GM06990 (cell line): Measurements from ENCODE around the gene SCMH1.
A peak's percentile ranks its signal among the peaks of the same experiment; 100 is the strongest.

Source experiments
- DNase-seq: peaks from one replicate; pipeline ENCODE4 v3.0.0-alpha.2; 2011; ENCODE audit not compliant: insufficient read length; ENCODE audit errors: extremely low read depth
- H3K27me3 ChIP-seq: replicated peaks from 2 replicates; pipeline ENCODE4 v1.6.0; 2011; ENCODE audit warnings: low read length; ENCODE audit not compliant: control insufficient read depth, insufficient read depth
- H3K36me3 ChIP-seq: 2 replicates; pipeline ENCODE4 v1.5.1; 2011; ENCODE audit warnings: low read length; ENCODE audit not compliant: control insufficient read depth, insufficient read depth
- H3K4me3 ChIP-seq: replicated peaks from 2 replicates; pipeline ENCODE4 v1.5.1; 2011; ENCODE audit warnings: low read depth, mild to moderate bottlenecking, control low read depth, low read length
- CTCF ChIP-seq: IDR thresholded peaks from 2 replicates; pipeline ENCODE4 v1.5.1; 2011; ENCODE audit warnings: low read length, control low read depth, mild to moderate bottlenecking, inconsistent platforms; ENCODE audit not compliant: insufficient read depth, poor library complexity, severe bottlenecking

The SCMH1 gene

DNA sequence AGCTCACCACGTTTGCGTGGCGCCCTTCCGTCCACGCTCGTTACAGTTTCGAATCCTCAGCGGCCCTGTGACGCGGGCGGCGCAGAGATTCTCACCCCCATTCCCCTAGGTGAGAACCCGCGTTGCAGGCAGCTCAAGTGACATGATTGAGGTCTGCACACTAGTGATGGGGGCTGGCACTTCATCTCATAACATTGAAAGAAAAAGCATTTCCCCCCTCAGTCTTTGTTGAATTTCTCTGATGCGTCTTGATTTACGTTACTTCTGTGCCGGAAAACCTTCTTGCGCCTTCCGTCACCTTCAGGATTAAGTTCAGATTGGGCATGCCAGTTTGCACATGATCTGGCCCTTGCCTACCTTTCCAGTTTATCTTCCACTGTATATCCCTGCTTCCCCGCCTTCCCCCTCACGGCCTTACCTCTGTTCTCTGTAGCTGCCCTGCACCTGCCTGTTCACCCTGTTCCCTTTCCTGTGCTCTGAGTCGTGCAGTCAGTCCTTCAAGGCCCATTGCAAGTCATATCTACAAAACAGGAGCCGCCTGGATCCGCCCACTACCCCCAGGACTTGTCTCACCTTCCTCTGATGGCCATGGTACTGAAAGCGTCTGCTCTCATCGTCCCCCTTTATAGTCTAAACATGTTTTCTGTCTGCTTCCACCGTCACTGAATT is 261.5 kb downstream of the SCMH1 start:
- Histone ChIP-seq H3K27me3 (no peaks in the 10 kb centered on the region), H3K36me3 (peaks cover 6% of the 10 kb centered on the region), H3K4me3 (peak overlapping the region; percentile 65)
- DNase-seq: peak; percentile 51
- no peak for TF ChIP-seq CTCF

- DNase-seq: no peak
- Histone ChIP-seq H3K4me3 (peak overlapping the region; percentile 65), H3K36me3 (peaks cover 4% of the 10 kb centered on the region), H3K27me3 (no peaks in the 10 kb centered on the region)
- TF ChIP-seq CTCF: no peak
Measured at GRCh38 chr1:40980068-40980452, 262.0 kb downstream of the SCMH1 start.

- H3K27me3 ChIP-seq: no peaks in the 10 kb centered on the region
- peak; percentile 37 for TF ChIP-seq CTCF
- H3K4me3 ChIP-seq: peak within 1 kb of the TSS; percentile 65
- DNase-seq: peak; percentile 95
- no peaks in the 10 kb centered on the region; the same call in 1 of the 2 replicates for H3K36me3 ChIP-seq
Measured at GRCh38 chr1:40979241-40980067, 262.7 kb downstream of the SCMH1 start, which contains the start of gene CTPS1. Gene CTPS1 (plus strand): TSS chr1:40979696. CDS start chr1:40983291, 3,595 bp downstream.

GRCh38 chr1:40978886-40979240 is 263.2 kb downstream of the SCMH1 start:
- no peaks in the 10 kb centered on the region for H3K27me3 ChIP-seq
- H3K4me3 ChIP-seq: peak overlapping the region; percentile 65
- no peak for TF ChIP-seq CTCF
- no peaks in the 10 kb centered on the region; the same call in 1 of the 2 replicates for H3K36me3 ChIP-seq
- DNase-seq: no peak

DNA sequence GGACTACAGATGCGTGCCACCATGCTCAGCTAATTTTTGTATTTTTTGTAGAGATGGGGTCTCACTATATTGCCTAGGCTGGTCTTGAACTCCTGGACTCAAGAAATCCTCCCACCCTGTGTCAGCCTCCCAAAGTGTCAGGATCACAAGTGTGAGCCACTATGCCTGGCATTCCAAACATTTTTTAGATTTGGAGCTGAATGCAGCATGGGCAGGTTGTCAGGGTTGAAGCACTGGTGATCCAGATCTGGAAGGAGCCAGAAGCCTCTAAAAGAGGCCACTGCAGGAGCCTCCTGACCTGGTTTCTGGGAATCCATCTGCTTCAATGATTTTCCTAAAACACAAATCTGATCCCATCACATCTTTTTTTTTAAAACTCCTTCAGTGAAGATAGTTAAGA is 264.4 kb downstream of the SCMH1 start:
- Histone ChIP-seq H3K36me3 (no peaks in the 10 kb centered on the region), H3K4me3 (no peak overlapping the region), H3K27me3 (no peaks in the 10 kb centered on the region)
- DNase-seq: no peak
- TF ChIP-seq CTCF: no peak
